Lower leg skin (tissue), 4 donors: ENCODE results near the gene CCDC15. TPM values are rescaled to one million over a fixed set of nuclear protein-coding genes. Genes with fewer than 3 reads are reported as not detected.

Experiments
- DNase-seq, 2 donors: peaks; one replicate each; pipeline ENCODE4 v3.0.0-alpha.2; 2019; ENCODE audit warnings: low spot score in 2 of 2
- H3K4me3 ChIP-seq: fragments of 200-600 bp; sonication (generic); 2 replicates; pipeline ENCODE4 v1.5.1; 2017; ENCODE audit warnings: mild to moderate bottlenecking, low read depth; ENCODE audit not compliant: poor library complexity, severe bottlenecking
- CTCF ChIP-seq, 3 donors: fragments of 450-650 bp; IDR thresholded peaks; one replicate each; pipeline ENCODE4 v1.5.1; 2016; ENCODE audit warnings: antibody characterized with exemption in 3 of 3, mild to moderate bottlenecking in 3 of 3, moderate library complexity in 2 of 3
- POLR2A ChIP-seq, 2 donors: fragments of 450-650 bp; IDR thresholded peaks; one replicate each; pipeline ENCODE4 v1.6.1; 2016 to 2017; ENCODE audit warnings: antibody characterized with exemption in 2 of 2, mild to moderate bottlenecking in 1 of 2, moderate library complexity in 1 of 2
- WGBS, 2 donors: methylation state at CpG; one replicate each; pipeline ENCODE4 v1.1.5; 2018; 5-methylcytosine and 5-hydroxymethylcytosine counted together
- intact Hi-C: fragments of 100-400 bp; cut with DNase I; formaldehyde crosslinking; loops from one replicate; pipeline ENCODE4 v1.15.0; 2023; ENCODE audit warnings: low total_unique reads
- total RNA-seq, 4 donors: library from RNA; depleted of rRNA; stranded (reverse); fragments of >200 nt; gene quantifications; one replicate each; pipeline ENCODE4 v1.1.0, GENCODE V29; 2016

The CCDC15 gene
- total RNA-seq, 4 donors from 2014 or later, result 2.1 to 4.2 (median 2.9) TPM

GRCh38 chr11:125075900-125076317 is 121.9 kb downstream of the CCDC15 start:
- peak in 1 of 2 donors; percentile 86 for DNase-seq
- no peak for TF ChIP-seq CTCF (IDR thresholded peaks at IDR 0.05)
- TF ChIP-seq POLR2A (IDR thresholded peaks at IDR 0.05), result no peak
- 36 to 42% methylated on average over 10 to 11 of the region's 11 CpGs for WGBS, 2 donors
- no peak overlapping the region for H3K4me3 ChIP-seq
- intact Hi-C loops, result loop anchor here (5.0 kb wide), 1 partner anchor 1326 kb away; no protein-coding TSS in a partner anchor

DNA sequence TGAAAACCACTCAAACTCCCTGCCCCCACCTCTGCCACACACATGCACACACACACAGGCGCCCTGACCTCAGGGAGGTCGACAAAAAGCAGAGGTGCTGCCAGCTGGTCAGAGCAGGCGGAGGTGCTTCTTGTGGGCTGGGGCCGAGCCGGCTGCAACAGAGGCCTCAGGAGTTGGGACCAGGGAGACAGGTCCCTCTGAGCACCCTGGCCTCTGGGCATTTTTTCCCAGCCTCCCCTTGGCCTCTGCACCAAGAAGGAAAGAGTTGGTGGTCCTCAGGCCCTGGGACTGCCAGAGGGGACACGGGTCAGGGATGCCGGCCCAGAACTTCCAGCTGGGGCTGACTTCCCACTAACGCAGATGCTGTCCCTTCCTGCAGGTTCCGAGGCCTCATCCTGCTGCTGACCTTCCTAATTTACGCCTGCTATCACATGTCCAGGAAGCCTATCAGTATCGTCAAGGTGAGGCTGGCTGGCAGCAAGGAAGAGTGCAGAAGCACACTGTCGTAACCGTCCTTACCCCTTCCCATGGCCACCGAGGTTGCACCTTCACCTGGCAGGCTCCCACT is 122.5 kb downstream of the CCDC15 start:
- no peak for TF ChIP-seq CTCF (IDR thresholded peaks at IDR 0.05)
- TF ChIP-seq POLR2A (IDR thresholded peaks at IDR 0.05), result no peak
- WGBS, 2 donors, result 77 to 86% methylated on average over 13 to 14 of the region's 14 CpGs
- intact Hi-C loops, result loop anchor here (5.0 kb wide), 1 partner anchor 1326 kb away; no protein-coding TSS in a partner anchor
- no peak for DNase-seq
- H3K4me3 ChIP-seq, result no peak overlapping the region

DNA sequence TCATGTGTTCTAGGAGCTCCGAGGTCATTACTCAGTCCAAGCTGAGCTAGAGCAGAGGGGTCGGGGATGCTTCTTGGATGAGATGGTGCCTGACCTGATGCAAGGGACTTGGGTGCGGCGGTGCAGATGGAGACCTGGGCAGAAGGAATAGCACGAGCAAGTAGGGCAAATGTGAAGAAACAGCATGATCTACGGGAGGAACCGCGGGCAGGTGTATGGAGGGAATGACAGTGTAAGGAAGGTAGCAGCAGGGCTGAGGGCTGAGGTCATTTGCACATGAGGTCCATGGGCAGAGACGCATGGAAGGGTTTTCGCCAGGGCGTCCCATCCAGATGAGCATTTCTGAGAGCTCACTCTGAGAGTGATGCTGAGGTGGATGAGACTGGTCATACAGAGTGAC is 124.0 kb downstream of the CCDC15 start:
- no peak for TF ChIP-seq CTCF (IDR thresholded peaks at IDR 0.05)
- no peak for TF ChIP-seq POLR2A (IDR thresholded peaks at IDR 0.05)
- 90 to 96% methylated on average over 11 of the region's 11 CpGs for WGBS, 2 donors
- intact Hi-C loops, result loop anchor here (5.0 kb wide), 1 partner anchor 1324 kb away; no protein-coding TSS in a partner anchor
- no peak for DNase-seq
- H3K4me3 ChIP-seq, result no peak overlapping the region

DNA sequence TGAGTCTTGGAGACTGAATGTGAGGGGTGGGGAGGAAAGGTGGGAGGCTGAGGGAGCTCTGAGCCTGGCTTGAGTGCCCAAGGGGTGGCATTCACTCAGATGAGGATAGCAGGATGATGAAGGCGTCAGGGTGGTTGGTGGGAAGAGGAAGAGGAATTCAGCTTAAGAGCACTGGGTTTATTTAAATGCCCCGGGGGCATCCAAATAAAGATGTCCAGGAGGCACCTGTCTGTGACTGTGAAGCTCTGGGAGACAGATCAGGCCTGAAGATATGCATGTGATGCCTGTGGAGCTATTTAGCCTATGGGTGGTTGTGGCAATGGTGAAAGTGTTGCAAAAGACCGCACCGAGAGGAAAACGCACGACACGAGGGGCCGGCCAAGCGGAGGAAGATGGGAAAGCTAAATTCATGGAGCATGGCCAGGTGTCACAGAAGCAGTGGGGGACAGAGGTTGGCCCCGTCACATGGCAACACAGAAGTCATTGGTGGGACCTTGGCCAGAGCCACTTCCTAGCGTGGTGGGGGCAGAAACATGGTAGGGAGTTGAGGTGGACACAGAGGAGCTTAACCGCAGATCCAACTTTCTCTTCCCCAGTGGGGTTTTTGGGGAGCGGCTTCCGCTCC is 124.6 kb downstream of the CCDC15 start:
- no peak overlapping the region for H3K4me3 ChIP-seq
- intact Hi-C loops, result loop anchor here (5.0 kb wide), 1 partner anchor 1324 kb away; no protein-coding TSS in a partner anchor
- no peak for DNase-seq
- 91 to 93% methylated on average over 14 of the region's 14 CpGs for WGBS, 2 donors
- TF ChIP-seq POLR2A (IDR thresholded peaks at IDR 0.05), result no peak
- no peak for TF ChIP-seq CTCF (IDR thresholded peaks at IDR 0.05)

- H3K4me3 ChIP-seq, result no peak overlapping the region
- peak in 1 of 2 donors; percentile 75 for DNase-seq
- TF ChIP-seq CTCF (IDR thresholded peaks at IDR 0.05), result no peak
- no peak for TF ChIP-seq POLR2A (IDR thresholded peaks at IDR 0.05)
- intact Hi-C loops, result loop anchor here (5.0 kb wide), 1 partner anchor 1323 kb away; no protein-coding TSS in a partner anchor
- 81 to 83% methylated on average over 18 of the region's 18 CpGs for WGBS, 2 donors
These were observed 125.3 kb downstream of the CCDC15 start for GRCh38 chr11:125079151-125079877.
